Activated CD8-positive, alpha-beta memory T cell treated with anti-CD3 and anti-CD28 coated beads for 36 hours (primary cell): Measurements from ENCODE around the gene TEX14. TPM values are rescaled to one million over a fixed set of nuclear protein-coding genes. Genes with fewer than 3 reads are reported as not detected.

Experiments
- CTCF ChIA-PET: fragments of 350-600 bp; sonication (Branson Sonifier 250); formaldehyde crosslinking; loops from one replicate; lab custom pipeline; 2021; ENCODE audit warnings: antibody characterized with exemption; lab: Charles Lee
- POLR2A ChIA-PET: fragments of 350-600 bp; sonication (Branson Sonifier 250); formaldehyde crosslinking; loops from one replicate; lab custom pipeline; 2021; ENCODE audit warnings: antibody characterized with exemption; lab: Charles Lee
- total RNA-seq, 2 experiments: library from RNA; stranded (reverse); gene quantifications; one replicate each; pipeline ENCODE4 v1.2.3, GENCODE V29; 2021

The TEX14 gene
- total RNA-seq, 2 experiments from 2014 or later = 0.25 TPM

- POLR2A ChIA-PET = no interaction called here
- CTCF ChIA-PET = no interaction called here
These were observed 64.9 kb downstream of the TEX14 start for GRCh38 chr17:58626905-58627304.

GRCh38 chr17:58624751-58625150, 67.1 kb downstream of the TEX14 start:
- CTCF ChIA-PET = interaction anchor here (0.7 to 1.2 kb wide), 2 partner anchors 34 to 238 kb away, joined by 3 read pairs; no protein-coding TSS in a partner anchor
- POLR2A ChIA-PET = no interaction called here

GRCh38 chr17:58621174-58621573, 70.7 kb downstream of the TEX14 start:
- POLR2A ChIA-PET = no interaction called here

GRCh38 chr17:58618336-58618735, 73.5 kb downstream of the TEX14 start:
- ChIA-PET POLR2A (no interaction called here), CTCF (no interaction called here)

More at GRCh38 chr17:58621174-58621573, 70.7 kb downstream of the TEX14 start:
- CTCF ChIA-PET = no interaction called here

- ChIA-PET CTCF (no interaction called here), POLR2A (interaction anchor here (4.1 kb wide), 1 partner anchor 14 kb away, joined by 26 read pairs; no protein-coding TSS in a partner anchor)
These were observed 74.3 kb downstream of the TEX14 start for GRCh38 chr17:58617563-58617962.

GRCh38 chr17:58615768-58616659, 75.8 kb downstream of the TEX14 start:
- ChIA-PET POLR2A (interaction anchor here (4.1 kb wide), 1 partner anchor 15 kb away, joined by 26 read pairs; no protein-coding TSS in a partner anchor), CTCF (interaction anchor here (0.6 to 0.7 kb wide), 2 partner anchors 42 to 124 kb away, joined by 3 read pairs; no protein-coding TSS in a partner anchor)

GRCh38 chr17:58614859-58615459, 76.9 kb downstream of the TEX14 start:
- CTCF ChIA-PET = interaction anchor here (0.6 kb wide), 1 partner anchor 43 kb away, joined by 3 read pairs; no protein-coding TSS in a partner anchor
- POLR2A ChIA-PET = interaction anchor here (4.1 kb wide), 1 partner anchor 17 kb away, joined by 26 read pairs; no protein-coding TSS in a partner anchor

- CTCF ChIA-PET = no interaction called here
- POLR2A ChIA-PET = no interaction called here
These were observed 80.5 kb downstream of the TEX14 start for GRCh38 chr17:58611331-58611730.

GRCh38 chr17:58606934-58607333, 84.9 kb downstream of the TEX14 start:
- ChIA-PET POLR2A (interaction anchor here (0.6 kb wide), 1 partner anchor 50 kb away, joined by 3 read pairs; no protein-coding TSS in a partner anchor), CTCF (no interaction called here)

GRCh38 chr17:58605986-58606385, 85.9 kb downstream of the TEX14 start:
- CTCF ChIA-PET = no interaction called here
- POLR2A ChIA-PET = interaction anchor here (1.0 kb wide), 1 partner anchor 25 kb away, joined by 6 read pairs; no protein-coding TSS in a partner anchor

- POLR2A ChIA-PET = interaction anchor here (0.6 to 1.0 kb wide), 3 partner anchors 25 to 105 kb away, joined by 3 to 6 read pairs (median 6); no protein-coding TSS in a partner anchor
- CTCF ChIA-PET = no interaction called here
These were observed 86.4 kb downstream of the TEX14 start for GRCh38 chr17:58605470-58605869.

GRCh38 chr17:58601976-58602375, 89.9 kb downstream of the TEX14 start:
- POLR2A ChIA-PET = no interaction called here
- CTCF ChIA-PET = no interaction called here

- POLR2A ChIA-PET = no interaction called here
- CTCF ChIA-PET = no interaction called here
These were observed 94.5 kb downstream of the TEX14 start for GRCh38 chr17:58597371-58597770.

GRCh38 chr17:58595194-58595792, 96.6 kb downstream of the TEX14 start:
- ChIA-PET POLR2A (no interaction called here), CTCF (no interaction called here)

GRCh38 chr17:58593123-58593522, 98.7 kb downstream of the TEX14 start:
- CTCF ChIA-PET = no interaction called here
- POLR2A ChIA-PET = no interaction called here

GRCh38 chr17:58591455-58591854, 100.4 kb downstream of the TEX14 start:
- ChIA-PET CTCF (no interaction called here), POLR2A (no interaction called here)

- POLR2A ChIA-PET = no interaction called here
- CTCF ChIA-PET = no interaction called here
These were observed 101.5 kb downstream of the TEX14 start for GRCh38 chr17:58590377-58590776.

- ChIA-PET POLR2A (interaction anchor here (0.5 to 1.1 kb wide), 3 partner anchors 44 to 397 kb away, joined by 3 to 8 read pairs (median 3); no protein-coding TSS in a partner anchor), CTCF (interaction anchor here (0.6 to 1.7 kb wide), 7 partner anchors 43 to 417 kb away, joined by 3 to 5 read pairs (median 4); no protein-coding TSS in a partner anchor)
These were observed 104.1 kb downstream of the TEX14 start for GRCh38 chr17:58587713-58588117.

GRCh38 chr17:58586009-58586644, 105.7 kb downstream of the TEX14 start:
- POLR2A ChIA-PET = interaction anchor here (0.6 kb wide), 1 partner anchor 72 kb away, joined by 5 read pairs; no protein-coding TSS in a partner anchor

More at GRCh38 chr17:58586009-58586644, 105.7 kb downstream of the TEX14 start:
- CTCF ChIA-PET = interaction anchor here (1.1 to 1.9 kb wide), 2 partner anchors 9 to 45 kb away, joined by 3 to 9 read pairs; no protein-coding TSS in a partner anchor
